ENCODE data around the gene MATCAP1.
A peak's percentile ranks its signal among the peaks of the same experiment; 100 is the strongest.

Gene MATCAP1

DNA sequence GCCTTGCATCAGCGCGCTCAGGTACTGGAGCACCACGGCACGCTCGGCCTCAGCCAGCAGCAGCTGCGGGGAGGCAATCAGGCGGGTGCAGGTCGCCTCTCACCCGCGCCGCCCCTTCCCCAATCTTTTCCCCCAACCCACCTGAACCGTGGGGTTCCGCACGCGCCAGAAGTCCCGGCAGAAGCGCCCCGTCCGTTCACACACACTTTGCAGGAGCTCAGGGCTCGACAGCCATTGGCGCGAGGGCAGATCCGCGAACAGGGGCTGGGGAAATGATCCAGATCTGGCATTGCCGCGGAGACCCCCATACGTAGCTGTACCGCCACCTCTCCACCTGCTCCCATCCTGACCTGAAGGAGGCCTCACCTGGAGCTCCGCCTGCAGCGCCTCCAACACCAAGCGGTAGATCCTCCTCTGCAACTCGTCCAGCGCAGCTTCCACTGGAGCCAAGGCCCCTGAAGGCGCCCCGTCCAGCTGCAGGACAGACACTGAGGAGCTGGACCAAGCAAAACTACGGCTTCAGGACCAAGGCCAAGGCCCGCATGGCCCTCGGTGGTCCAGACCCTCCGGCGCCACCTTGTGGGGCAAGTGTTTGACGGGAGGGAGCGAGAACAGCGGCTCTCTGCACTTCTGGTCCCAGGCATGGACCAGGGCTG, 1.4 kb upstream of the MATCAP1 start:
- Histone ChIP-seq H3K4me3 (ENCODE audit: low read length) (no peak overlapping the region), H3K9ac (ENCODE audit: low read length) (no peak overlapping the region), H3K9me3 (ENCODE audit: control insufficient read depth, low read length) (no peaks in the 10 kb centered on the region), H3K4me1 (ENCODE audit: control insufficient read depth, insufficient read depth, low read length) (peaks cover 22% of the 10 kb centered on the region), H3K36me3 (ENCODE audit: control insufficient read depth, insufficient read depth, low read length) (no peaks in the 10 kb centered on the region), H3K27me3 (ENCODE audit: control insufficient read depth, insufficient read depth, low read length) (no peaks in the 10 kb centered on the region)

DNA sequence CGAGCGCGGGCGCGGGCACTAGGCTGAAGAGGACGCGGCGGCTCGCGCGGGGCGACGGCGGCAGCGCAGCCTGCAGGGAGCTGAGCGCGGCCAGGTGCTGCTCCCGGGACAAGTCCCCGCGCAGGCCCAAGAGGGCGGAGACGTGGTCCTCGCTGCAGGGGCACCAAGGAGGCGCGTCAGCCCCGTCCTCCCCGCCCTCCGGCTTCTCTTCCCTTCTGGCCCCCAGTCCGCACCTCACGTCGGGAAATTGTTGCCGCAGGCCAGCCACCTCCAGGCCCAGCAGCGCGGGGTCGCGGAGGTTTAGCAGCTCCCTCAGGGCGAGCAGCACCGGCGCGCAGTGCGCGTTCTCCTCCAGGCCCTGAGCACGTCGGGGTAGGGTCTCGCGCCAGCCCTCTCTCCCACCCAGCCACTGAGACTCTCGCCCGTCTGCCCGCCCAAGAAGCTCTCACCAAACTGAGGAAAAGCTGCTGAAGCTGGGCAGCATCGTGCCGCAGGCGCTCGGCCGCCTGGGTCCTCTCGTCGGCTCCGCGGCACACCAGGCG, 761 bp upstream of the MATCAP1 start:
- peaks cover 22% of the 10 kb centered on the region for H3K4me1 ChIP-seq (ENCODE audit: control insufficient read depth, insufficient read depth, low read length)

DNA sequence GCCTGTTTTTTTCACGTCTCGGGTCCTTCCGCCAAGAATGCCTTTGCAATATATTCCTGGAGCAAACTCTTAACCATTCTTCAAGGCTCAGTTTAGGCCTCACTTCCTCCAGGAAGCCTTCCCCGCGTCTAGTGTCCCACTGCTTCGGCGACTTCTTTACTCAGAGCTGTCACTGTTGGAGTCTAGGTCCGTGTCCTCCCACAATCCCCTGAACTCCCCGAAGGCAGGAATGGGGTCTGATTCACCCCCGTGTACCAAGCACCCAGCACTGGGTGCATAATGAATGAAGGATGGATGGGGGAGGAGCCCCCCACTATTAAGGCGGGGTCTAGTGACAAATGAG, 508 bp downstream of the MATCAP1 start:
- Histone ChIP-seq H3K9me3 (ENCODE audit: control insufficient read depth, low read length) (no peaks in the 10 kb centered on the region), H3K36me3 (ENCODE audit: control insufficient read depth, insufficient read depth, low read length) (no peaks in the 10 kb centered on the region), H3K9ac (ENCODE audit: low read length) (peak overlapping the region; percentile 85), H3K4me3 (ENCODE audit: low read length) (peak overlapping the region; percentile 75), H3K4me1 (ENCODE audit: control insufficient read depth, insufficient read depth, low read length) (peaks cover 34% of the 10 kb centered on the region), H3K27me3 (ENCODE audit: control insufficient read depth, insufficient read depth, low read length) (no peaks in the 10 kb centered on the region)

More for the DNA sequence above, 761 bp upstream of the MATCAP1 start:
- no peaks in the 10 kb centered on the region for H3K9me3 ChIP-seq (ENCODE audit: control insufficient read depth, low read length)
- H3K9ac ChIP-seq (ENCODE audit: low read length), result no peak overlapping the region
- no peaks in the 10 kb centered on the region for H3K36me3 ChIP-seq (ENCODE audit: control insufficient read depth, insufficient read depth, low read length)
- peak overlapping the region; percentile 75 for H3K4me3 ChIP-seq (ENCODE audit: low read length)
- H3K27me3 ChIP-seq (ENCODE audit: control insufficient read depth, insufficient read depth, low read length), result no peaks in the 10 kb centered on the region

DNA sequence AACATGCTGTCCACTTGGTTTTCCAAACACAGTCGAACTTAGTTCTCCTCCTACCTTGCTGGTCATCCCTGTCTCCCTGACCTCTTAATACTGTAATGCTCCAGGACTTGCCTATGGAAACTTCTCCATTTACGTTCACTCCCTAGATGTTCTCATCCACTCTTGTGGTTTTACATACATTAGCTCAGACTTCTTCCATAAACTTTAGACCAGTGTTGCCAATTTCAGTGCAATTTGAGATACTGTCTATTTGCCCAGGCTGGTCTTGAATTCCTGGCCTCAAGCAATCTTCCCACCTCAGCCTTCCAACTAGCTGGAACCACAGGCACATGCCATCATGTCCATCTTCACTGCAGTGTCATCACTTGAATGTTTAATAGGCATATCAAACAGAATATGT, 1.5 kb downstream of the MATCAP1 start:
- H3K36me3 ChIP-seq (ENCODE audit: control insufficient read depth, insufficient read depth, low read length), result no peaks in the 10 kb centered on the region
- peaks cover 42% of the 10 kb centered on the region for H3K4me1 ChIP-seq (ENCODE audit: control insufficient read depth, insufficient read depth, low read length)
- H3K4me3 ChIP-seq (ENCODE audit: low read length), result no peak overlapping the region
- H3K27me3 ChIP-seq (ENCODE audit: control insufficient read depth, insufficient read depth, low read length), result no peaks in the 10 kb centered on the region
- no peaks in the 10 kb centered on the region for H3K9me3 ChIP-seq (ENCODE audit: control insufficient read depth, low read length)
- no peak overlapping the region for H3K9ac ChIP-seq (ENCODE audit: low read length)

DNA sequence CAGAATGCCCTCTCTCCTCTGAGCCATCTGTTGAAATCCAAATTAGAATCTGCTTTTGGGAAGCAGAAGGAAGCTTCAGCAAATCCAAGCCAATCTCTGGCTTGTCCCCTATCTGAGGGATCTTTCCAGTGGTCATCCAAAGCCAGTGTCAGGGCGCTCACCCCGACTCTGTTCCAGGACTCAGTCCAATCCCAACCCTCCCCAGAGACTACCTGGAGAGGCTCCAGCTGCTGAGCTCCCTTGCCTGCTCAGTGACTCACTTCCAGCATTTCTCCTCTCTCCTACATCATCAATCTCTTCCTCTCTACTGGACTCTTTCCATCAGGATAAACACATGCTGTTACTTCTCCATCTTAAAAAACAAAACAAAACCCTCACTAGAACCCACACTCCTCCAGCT, 2.4 kb downstream of the MATCAP1 start:
- peaks cover 42% of the 10 kb centered on the region for H3K4me1 ChIP-seq (ENCODE audit: control insufficient read depth, insufficient read depth, low read length)

DNA sequence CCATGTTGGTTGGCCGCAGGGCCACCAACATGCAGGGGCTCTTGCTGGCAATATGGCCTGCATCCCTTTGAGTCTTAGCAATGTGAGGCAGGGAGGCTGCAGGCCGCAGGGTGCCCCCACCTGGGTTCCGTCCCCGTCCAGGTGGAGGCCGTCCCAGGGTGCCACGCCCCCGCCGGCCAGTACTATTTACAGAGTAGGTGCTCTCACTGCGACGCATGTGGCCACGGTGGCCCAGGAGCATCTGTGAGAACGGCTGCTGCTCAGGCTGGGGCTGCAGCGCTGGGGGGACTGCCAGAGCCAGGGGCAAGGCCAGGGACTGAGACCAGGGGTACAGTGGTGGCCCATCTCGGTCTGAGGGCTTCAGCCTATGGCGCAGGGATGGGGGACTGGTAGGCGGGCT, 3.6 kb downstream of the MATCAP1 start:
- Histone ChIP-seq H3K9me3 (ENCODE audit: control insufficient read depth, low read length) (no peaks in the 10 kb centered on the region), H3K4me1 (ENCODE audit: control insufficient read depth, insufficient read depth, low read length) (peaks cover 36% of the 10 kb centered on the region), H3K27me3 (ENCODE audit: control insufficient read depth, insufficient read depth, low read length) (no peaks in the 10 kb centered on the region), H3K9ac (ENCODE audit: low read length) (no peak overlapping the region), H3K36me3 (ENCODE audit: control insufficient read depth, insufficient read depth, low read length) (no peaks in the 10 kb centered on the region), H3K4me3 (ENCODE audit: low read length) (no peak overlapping the region)

More for the DNA sequence above, 2.4 kb downstream of the MATCAP1 start:
- H3K9ac ChIP-seq (ENCODE audit: low read length), result no peak overlapping the region
- H3K4me3 ChIP-seq (ENCODE audit: low read length), result no peak overlapping the region
- H3K9me3 ChIP-seq (ENCODE audit: control insufficient read depth, low read length), result no peaks in the 10 kb centered on the region
- H3K27me3 ChIP-seq (ENCODE audit: control insufficient read depth, insufficient read depth, low read length), result no peaks in the 10 kb centered on the region
- H3K36me3 ChIP-seq (ENCODE audit: control insufficient read depth, insufficient read depth, low read length), result no peaks in the 10 kb centered on the region

DNA sequence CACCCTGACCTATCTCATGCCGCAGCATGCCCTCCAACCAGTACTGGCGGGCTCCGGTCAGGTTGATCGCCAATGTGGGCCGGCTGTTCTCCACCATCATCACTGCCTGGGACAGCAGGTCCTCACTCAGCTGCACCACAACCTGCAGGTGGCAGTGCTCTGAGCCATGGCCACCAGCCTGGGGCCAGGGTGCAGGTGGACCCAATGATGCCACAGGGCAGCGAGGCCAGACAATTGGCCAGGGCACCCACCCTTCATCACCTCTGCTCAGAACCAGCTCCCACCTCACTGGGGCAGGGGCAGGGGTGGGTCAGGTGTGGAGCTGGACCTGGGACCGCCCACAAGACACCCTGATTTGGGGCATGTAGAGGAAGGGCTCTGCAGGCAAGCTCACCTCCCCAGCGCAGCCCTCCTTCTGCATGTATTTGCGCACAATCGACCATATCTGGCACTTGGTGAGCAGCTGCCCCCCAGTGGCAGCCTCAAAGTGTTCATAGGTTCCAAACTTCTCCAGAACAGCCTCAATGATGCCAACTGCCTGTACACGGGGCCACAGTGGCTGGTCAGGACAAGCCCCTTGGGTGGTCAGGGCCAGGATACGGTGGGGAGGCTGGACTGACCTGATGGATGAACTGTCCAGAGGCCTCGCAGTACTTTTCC, 4.2 kb downstream of the MATCAP1 start:
- Histone ChIP-seq H3K9ac (ENCODE audit: low read length) (no peak overlapping the region), H3K9me3 (ENCODE audit: control insufficient read depth, low read length) (no peaks in the 10 kb centered on the region), H3K27me3 (ENCODE audit: control insufficient read depth, insufficient read depth, low read length) (peaks cover 3% of the 10 kb centered on the region), H3K4me1 (ENCODE audit: control insufficient read depth, insufficient read depth, low read length) (peaks cover 34% of the 10 kb centered on the region), H3K4me3 (ENCODE audit: low read length) (no peak overlapping the region), H3K36me3 (ENCODE audit: control insufficient read depth, insufficient read depth, low read length) (no peaks in the 10 kb centered on the region)

DNA sequence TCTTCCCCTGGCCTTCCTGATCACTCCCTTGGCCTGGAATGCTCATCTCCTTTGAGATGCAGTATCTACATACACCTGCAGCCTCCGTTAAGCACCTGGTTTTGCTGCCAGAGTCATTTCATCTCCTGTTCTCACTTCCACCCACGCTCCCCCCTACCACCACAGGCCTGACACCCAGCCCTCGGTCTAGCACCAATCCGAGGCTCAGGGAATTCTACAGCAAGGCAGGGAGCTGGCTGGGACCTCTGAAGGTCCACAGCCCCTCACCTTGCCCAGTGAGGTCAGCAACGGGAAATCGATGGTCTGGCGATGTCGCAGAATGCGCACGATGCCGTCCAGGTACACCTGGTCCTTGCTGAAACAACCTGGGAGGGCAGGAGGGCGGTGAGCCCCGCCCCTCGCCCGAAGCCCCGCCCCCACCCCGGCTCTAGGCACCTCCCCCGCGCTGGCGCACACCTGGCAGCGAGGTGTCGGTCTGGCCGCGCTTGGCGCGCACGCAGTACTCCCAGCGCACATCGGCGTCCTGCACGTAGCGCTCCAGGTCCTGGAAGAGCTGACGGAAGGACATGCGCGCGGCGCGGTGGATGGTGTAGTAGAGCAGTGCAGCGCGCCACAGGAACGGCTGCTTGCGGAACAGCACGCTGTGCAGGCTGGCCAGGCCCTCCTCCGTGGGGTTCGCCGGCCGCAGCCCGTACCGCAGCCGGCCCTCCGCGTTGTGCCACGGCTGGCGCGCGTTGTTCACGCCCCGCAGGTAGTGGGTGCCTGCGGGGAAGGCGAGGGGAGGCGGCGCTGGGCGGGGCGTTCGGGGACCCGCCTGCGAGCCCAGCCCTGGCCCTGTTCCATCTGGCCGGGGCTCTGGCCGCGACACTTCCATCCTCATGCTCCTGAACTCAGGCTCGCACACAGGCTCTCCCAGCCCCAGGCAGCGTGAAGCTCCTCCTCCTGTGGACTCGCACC, 5.7 kb downstream of the MATCAP1 start:
- Histone ChIP-seq H3K4me3 (ENCODE audit: low read length) (no peak overlapping the region), H3K27me3 (ENCODE audit: control insufficient read depth, insufficient read depth, low read length) (peaks cover 3% of the 10 kb centered on the region), H3K4me1 (ENCODE audit: control insufficient read depth, insufficient read depth, low read length) (peaks cover 44% of the 10 kb centered on the region)

DNA sequence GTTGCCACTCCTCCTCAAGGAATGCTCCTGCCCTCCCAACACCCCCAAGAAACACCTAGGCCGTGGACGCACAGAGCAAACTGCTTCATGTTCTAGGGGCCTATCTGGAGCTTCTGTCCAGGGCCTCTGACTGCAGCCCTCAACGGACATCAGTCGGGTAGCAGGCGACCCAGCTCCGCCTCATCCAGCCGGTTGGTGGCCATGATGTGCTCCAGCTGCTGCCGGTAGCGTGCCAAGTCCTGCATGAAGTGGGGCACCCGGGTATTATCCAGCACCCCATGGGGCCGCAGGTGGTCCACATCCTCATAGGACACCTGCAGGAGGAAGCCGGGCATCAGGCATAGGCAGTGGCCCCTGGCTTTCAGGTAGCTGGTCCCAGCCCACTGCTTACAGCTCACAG, 7.1 kb downstream of the MATCAP1 start:
- Histone ChIP-seq H3K9me3 (ENCODE audit: control insufficient read depth, low read length) (no peaks in the 10 kb centered on the region), H3K9ac (ENCODE audit: low read length) (no peak overlapping the region), H3K36me3 (ENCODE audit: control insufficient read depth, insufficient read depth, low read length) (no peaks in the 10 kb centered on the region), H3K4me3 (ENCODE audit: low read length) (no peak overlapping the region), H3K4me1 (ENCODE audit: control insufficient read depth, insufficient read depth, low read length) (peaks cover 40% of the 10 kb centered on the region), H3K27me3 (ENCODE audit: control insufficient read depth, insufficient read depth, low read length) (peaks cover 3% of the 10 kb centered on the region)

More for the DNA sequence above, 5.7 kb downstream of the MATCAP1 start:
- H3K36me3 ChIP-seq (ENCODE audit: control insufficient read depth, insufficient read depth, low read length), result no peaks in the 10 kb centered on the region
- H3K9me3 ChIP-seq (ENCODE audit: control insufficient read depth, low read length), result no peaks in the 10 kb centered on the region
- H3K9ac ChIP-seq (ENCODE audit: low read length), result peak overlapping the region; percentile 36

DNA sequence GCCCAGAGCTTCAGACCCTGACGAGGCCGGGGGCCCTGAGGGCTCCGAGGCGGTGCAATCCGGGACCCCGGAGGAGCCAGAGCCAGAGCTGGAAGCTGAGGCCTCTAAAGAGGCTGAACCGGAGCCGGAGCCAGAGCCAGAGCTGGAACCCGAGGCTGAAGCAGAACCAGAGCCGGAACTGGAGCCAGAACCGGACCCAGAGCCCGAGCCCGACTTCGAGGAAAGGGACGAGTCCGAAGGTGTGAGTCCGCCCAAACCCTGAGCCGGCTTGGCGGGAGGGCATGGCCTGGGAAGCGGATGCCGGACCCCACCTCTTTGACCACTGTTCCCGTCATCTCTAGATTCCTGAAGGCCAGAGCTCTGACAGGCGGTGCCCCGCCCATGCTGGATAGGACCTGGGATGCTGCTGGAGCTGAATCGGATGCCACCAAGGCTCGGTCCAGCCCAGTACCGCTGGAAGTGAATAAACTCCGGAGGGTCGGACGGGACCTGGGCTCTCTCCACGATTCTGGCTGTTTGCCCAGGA, 9.0 kb downstream of the MATCAP1 start:
- Histone ChIP-seq H3K9ac (ENCODE audit: low read length) (peak overlapping the region; percentile 62), H3K4me1 (ENCODE audit: control insufficient read depth, insufficient read depth, low read length) (peaks cover 51% of the 10 kb centered on the region), H3K36me3 (ENCODE audit: control insufficient read depth, insufficient read depth, low read length) (no peaks in the 10 kb centered on the region), H3K9me3 (ENCODE audit: control insufficient read depth, low read length) (no peaks in the 10 kb centered on the region), H3K27me3 (ENCODE audit: control insufficient read depth, insufficient read depth, low read length) (peaks cover 3% of the 10 kb centered on the region), H3K4me3 (ENCODE audit: low read length) (no peak overlapping the region)

DNA sequence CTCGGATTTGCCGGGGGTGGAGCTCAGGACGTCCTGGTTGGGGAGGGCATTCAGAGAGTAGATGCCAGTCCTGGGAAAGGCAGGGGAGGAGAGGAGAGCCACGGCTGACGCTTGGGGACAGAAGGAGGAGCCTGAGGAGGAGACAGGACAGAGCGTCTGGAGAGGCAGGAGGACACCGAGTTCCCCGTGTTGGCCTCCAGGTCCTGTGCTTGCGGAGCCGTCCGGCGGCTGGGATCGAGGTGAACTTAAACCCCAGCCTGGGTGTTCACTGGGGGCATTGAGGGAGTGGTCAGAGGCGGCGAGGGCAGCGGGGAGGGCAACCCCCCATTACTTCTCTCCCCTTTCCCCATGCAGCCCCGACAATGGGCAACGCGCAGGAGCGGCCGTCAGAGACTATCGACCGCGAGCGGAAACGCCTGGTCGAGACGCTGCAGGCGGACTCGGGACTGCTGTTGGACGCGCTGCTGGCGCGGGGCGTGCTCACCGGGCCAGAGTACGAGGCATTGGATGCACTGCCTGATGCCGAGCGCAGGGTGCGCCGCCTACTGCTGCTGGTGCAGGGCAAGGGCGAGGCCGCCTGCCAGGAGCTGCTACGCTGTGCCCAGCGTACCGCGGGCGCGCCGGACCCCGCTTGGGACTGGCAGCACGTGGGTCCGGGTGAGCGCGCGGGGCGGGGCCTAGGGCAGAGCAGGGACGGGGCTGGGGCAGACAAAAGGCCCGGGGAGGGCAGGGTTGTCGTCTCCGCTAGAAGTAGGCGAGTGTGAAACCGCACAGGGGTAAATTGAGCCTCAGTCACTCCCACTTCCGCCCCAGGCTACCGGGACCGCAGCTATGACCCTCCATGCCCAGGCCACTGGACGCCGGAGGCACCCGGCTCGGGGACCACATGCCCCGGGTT, 9.7 kb downstream of the MATCAP1 start:
- no peaks in the 10 kb centered on the region for H3K9me3 ChIP-seq (ENCODE audit: control insufficient read depth, low read length)
- H3K4me3 ChIP-seq (ENCODE audit: low read length), result peak overlapping the region; percentile 32
- H3K27me3 ChIP-seq (ENCODE audit: control insufficient read depth, insufficient read depth, low read length), result peaks cover 3% of the 10 kb centered on the region
- peaks cover 53% of the 10 kb centered on the region for H3K4me1 ChIP-seq (ENCODE audit: control insufficient read depth, insufficient read depth, low read length)
- H3K9ac ChIP-seq (ENCODE audit: low read length), result peak overlapping the region; percentile 67
- no peaks in the 10 kb centered on the region for H3K36me3 ChIP-seq (ENCODE audit: control insufficient read depth, insufficient read depth, low read length)

Measured in mucosa of stomach (tissue), 1 donor.